C4-2B (cell line): ENCODE data around the gene POMZP3.
"Not testable (repeated sequence)": the region's sequence is repeated elsewhere in the genome, so short reads cannot be mapped to it uniquely, and the experiment has no call there.

ENCODE experiments used
- CTCF ChIP-seq: fragments of 450-650 bp; conservative IDR thresholded peaks from 2 replicates; pipeline ENCODE4 v1.5.1; 2017; ENCODE audit warnings: mild to moderate bottlenecking
- ZFX ChIP-seq: fragments of 450-650 bp; IDR thresholded peaks from 2 replicates; pipeline ENCODE4 v1.6.1; 2017

GRCh38 chr7:76567753-76568152 is 59.3 kb downstream of the POMZP3 start:
- TF ChIP-seq CTCF, ZFX: not testable (repeated sequence)
